Astrocyte of the spinal cord (primary cell): ENCODE data around the gene ABHD17A.
A peak's percentile ranks its signal among the peaks of the same experiment; 100 is the strongest.

Experiments
- DNase-seq: peaks from one replicate; pipeline ENCODE4 v3.0.0; 2011; ENCODE audit warnings: low read depth, low spot score
- H3K4me3 ChIP-seq: 2 replicates; pipeline ENCODE4 v1.5.1; 2011; ENCODE audit warnings: low read depth, mild to moderate bottlenecking, low read length, moderate library complexity
- in situ Hi-C: cut with HindIII; loops from 2 replicates; pipeline ENCODE4 v1.10.0; 2017; ENCODE audit warnings: low sequenced_read_pairs
- TF ChIP-seq, protein P1 (sequence below): IDR thresholded peaks from 2 replicates; pipeline ENCODE4 v1.5.1; 2012; ENCODE audit warnings: low read depth, mild to moderate bottlenecking, low read length, inconsistent platforms

The ABHD17A gene

GRCh38 chr19:1853295-1854038 is 31.8 kb downstream of the ABHD17A start:
- DNase-seq, result peak; percentile 70
- in situ Hi-C loops, result no loop called here
- no peak overlapping the region for H3K4me3 ChIP-seq
- TF ChIP-seq, protein P1, sequence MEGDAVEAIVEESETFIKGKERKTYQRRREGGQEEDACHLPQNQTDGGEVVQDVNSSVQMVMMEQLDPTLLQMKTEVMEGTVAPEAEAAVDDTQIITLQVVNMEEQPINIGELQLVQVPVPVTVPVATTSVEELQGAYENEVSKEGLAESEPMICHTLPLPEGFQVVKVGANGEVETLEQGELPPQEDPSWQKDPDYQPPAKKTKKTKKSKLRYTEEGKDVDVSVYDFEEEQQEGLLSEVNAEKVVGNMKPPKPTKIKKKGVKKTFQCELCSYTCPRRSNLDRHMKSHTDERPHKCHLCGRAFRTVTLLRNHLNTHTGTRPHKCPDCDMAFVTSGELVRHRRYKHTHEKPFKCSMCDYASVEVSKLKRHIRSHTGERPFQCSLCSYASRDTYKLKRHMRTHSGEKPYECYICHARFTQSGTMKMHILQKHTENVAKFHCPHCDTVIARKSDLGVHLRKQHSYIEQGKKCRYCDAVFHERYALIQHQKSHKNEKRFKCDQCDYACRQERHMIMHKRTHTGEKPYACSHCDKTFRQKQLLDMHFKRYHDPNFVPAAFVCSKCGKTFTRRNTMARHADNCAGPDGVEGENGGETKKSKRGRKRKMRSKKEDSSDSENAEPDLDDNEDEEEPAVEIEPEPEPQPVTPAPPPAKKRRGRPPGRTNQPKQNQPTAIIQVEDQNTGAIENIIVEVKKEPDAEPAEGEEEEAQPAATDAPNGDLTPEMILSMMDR, result peak; percentile 95

- no peak overlapping the region for H3K4me3 ChIP-seq
- no peak for DNase-seq
- in situ Hi-C loops, result no loop called here
- TF ChIP-seq, protein P1, result no peak
Measured at GRCh38 chr19:1852581-1853128, 32.6 kb downstream of the ABHD17A start.

DNA sequence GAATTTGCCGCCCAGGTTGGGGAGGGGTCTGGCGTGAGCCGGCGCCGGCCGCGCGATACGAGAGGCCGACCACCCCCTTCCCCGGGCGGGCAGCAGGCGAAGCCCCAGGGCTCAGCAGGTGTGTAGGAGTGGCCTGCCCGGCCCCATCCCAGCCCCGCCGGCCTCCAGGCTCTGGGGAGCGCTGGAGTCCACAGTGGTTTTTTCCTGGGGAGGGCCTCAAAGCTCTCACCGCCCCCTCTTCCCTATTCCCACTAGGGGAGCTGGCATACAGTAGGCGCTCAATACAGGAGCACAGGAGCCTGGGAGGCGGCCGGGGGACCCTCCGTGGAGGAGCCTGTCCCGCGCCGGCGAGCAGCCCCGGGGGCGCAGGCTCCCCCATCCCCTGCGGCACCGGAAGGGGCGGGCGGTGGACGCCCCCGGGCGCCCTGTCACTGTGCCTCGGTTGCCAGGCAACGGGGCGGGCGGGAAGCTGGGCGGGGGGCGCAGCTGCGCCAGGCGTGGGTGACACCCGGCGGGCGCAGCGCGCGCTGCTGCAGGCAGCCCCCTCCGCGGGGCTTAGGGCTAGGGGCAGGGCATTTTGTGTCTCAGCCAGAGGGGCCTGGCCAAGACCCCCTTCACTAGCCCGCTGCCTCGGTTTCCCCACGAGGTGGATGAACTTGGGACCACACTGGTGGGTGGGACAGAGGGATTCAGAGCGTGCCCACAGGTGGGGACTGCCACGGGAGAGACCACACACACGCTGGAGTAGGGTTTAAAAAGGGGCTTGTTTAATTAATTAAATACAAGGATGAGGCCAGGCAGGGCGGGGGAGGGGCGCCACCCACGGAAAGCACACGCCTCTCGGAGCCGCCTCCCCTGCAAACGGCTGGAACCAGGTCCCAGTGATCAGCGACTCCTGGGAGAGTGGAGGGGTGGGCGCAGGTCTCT is 33.4 kb downstream of the ABHD17A start:
- no peak overlapping the region for H3K4me3 ChIP-seq
- TF ChIP-seq, protein P1, result no peak
- in situ Hi-C loops, result no loop called here
- DNase-seq, result no peak

GRCh38 chr19:1850809-1851653 is 34.3 kb downstream of the ABHD17A start:
- in situ Hi-C loops, result no loop called here
- DNase-seq, result no peak
- TF ChIP-seq, protein P1, result no peak
- H3K4me3 ChIP-seq, result no peak overlapping the region

- H3K4me3 ChIP-seq, result no peak overlapping the region
- no peak for DNase-seq
- in situ Hi-C loops, result no loop called here
- TF ChIP-seq, protein P1, result no peak
Measured at GRCh38 chr19:1849886-1850398, 35.4 kb downstream of the ABHD17A start.

DNA sequence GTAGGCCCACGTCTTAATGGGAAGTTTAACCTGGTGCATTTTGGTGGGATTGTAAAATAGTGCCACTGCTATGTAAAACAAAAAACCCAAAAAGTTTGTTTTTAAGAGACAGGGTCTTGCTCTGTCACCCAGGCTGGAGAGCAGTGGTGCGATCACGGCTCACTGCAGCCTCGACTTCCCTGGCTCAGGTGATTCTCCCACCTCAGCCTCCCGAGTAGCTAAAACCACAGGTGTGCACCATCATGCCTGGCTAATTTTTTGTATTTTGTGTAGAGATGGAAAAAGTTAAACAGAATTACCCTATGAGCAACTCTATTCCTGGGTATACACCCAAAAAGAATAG is 36.2 kb downstream of the ABHD17A start:
- TF ChIP-seq, protein P1, result no peak
- DNase-seq, result no peak
- in situ Hi-C loops, result no loop called here
- H3K4me3 ChIP-seq, result peak overlapping the region; percentile 15
